NCI-H1417 treated with DMSO at 0.1 percent for 48 hours (cell line): ENCODE results near the gene TSKS.
"Not testable (repeated sequence)": the region's sequence is repeated elsewhere in the genome, so short reads cannot be mapped to it uniquely, and the experiment has no call there.

ENCODE experiments used
- DNase-seq: peaks from one replicate; lab custom pipeline; 2025; lab: John Stamatoyannopoulos, UW

Gene TSKS

DNA sequence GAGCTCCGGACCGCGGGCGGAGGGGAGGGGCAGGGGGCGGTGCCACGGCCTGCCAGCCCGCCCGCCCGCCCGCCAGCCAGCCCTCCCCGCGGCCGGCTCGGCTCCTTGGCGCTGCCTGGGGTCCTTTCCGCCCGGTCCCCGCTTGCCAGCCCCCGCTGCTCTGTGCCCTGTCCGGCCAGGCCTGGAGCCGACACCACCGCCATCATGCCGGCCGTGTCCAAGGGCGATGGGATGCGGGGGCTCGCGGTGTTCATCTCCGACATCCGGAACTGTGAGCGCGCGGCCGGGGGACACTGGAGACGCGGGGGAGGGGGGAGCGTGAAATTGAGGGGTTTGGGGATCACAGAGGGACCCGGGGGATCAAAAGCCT, 3.8 kb upstream of the TSKS start, which contains the start of gene AP2A1:
Gene AP2A1 (plus strand): TSS at position 72 of the 370 bp plus-strand sequence. CDS start 133 bp downstream, at position 205.
- DNase-seq: no peak

DNA sequence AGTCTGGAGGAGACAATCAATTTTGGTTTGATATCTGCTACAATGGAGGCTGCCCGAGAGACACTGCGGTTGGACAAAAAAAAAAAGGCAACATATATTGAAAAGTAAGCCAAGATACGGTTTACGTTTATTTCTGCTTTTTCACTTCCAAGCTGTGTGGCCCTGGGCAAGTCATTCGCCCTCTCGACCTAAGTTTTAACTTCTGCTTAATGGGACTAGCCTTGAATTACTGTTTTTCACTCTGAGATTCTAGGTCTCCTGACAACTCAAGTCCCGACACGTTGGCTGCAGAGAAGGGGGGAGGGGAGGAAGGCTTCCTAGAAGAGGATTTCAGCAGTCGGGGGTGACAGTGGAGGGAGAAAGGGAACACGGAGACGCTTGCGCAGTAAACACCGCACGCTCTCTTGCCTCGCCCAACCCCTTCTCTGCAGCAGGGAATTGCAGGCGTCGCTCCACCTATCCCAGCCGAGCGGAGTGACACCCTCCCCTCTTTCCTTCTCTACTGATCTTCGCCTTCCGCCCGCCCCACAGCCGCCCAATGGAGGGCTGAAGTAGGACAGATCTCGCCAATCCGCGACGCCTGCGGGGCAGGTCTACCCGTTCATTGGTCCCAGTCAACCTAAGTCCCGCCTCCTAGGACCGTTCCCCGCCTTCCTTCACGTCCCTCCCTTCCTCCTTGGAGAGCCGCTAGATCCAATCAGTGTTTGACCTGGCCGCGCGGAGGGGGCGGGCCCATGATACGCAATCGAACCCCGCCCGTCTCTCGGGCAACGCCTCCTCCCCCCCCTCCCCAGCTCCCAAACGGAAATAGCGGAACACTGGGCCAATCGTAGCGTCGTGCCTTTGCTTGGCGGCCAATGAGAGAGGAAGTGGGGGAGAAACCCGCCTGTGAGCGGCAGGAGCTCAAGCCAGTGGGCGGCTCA, 3.2 kb upstream of the TSKS start:
- peak; percentile 98 for DNase-seq

DNA sequence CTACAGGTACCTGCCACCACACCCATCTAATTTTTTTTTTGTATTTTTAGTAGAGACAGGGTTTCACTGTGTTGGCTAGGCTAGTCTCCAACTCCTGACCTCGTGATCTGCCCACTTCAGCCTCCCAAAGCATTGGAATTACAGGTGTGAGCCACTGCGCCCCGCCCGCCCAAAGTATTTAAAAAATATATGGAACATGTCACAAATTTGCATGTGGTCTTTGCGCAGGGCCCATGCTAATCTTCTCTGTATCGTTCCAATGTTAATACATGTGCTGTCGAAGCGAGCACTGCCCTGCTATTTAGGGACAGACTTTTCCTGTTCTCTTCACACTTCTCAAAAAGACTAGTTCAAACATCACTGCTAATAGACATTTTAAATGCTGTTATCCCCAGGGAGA, 1.2 kb upstream of the TSKS start:
- DNase-seq: no peak

DNA sequence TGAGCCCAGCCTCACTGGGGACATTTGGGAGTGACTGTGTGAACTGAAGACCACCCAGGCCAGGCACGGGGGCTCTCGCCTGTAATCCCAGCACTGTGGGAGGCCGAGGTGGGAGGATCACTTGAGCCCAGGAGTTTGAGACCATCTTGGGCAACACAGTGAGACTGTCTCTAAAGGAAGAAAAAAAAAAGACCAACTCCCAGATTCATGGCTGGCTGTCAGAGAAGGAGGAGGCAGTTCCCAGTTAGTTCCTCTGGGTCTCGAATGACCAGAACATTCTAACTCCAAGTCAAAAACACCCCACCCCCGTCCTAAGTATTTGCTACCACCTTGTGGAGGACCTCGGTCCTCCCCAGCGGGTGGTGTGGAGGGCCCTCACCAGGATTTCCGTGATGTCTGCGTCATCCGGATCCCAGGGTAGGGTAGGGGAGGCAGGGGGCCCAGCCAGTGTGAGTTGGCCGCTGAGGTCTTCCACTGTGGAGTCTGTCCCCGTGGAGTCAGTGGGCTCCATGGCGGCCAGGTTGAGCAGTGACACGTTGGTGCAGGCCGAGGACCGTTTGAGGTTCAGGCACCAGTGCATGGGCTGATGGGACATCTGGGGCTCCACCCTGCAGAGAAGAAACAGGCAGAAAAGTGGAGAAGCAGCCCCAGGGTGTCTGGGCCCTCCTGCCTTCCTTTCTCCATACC, 1.3 kb downstream of the TSKS start:
- no peak for DNase-seq

DNA sequence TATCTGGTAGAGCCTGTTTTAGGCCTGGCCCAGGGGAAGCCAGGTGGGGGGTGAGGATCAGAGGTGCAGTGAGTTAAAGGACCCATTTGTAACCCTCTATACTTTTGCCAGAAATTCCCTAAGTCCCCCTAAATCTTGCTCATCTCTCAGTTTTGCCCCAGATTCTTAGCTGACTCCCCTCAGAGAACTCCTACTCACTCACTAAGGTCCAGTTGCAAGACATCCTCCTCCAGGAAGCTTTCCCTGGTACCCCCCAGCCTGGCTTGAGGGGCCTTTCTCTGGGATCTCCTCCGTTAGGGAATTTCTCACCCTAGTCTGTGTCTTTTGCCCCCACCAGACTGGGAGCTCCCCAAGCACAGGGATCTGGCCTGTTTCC, 1.9 kb downstream of the TSKS start:
- no peak for DNase-seq

DNA sequence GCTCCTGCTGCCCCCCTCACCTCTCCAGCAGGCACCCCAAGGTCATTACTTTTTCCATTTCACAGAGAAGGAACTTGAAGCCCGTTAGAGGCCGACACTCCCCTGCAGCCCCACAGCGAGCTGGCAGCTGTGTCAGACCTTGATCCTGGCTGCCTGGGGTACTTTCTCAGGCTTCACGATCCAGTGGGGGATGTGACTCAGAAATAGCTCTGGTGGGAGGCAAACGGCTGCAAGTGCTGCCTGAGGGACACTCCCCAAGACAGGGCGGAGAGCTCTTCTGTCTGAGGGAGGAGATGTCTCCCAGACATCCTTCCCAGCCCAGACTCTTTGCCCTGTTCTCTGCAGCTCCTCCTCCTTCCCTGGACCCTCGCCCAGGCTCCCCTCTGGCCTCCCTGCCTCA, 4.8 kb downstream of the TSKS start:
- DNase-seq: no peak

DNA sequence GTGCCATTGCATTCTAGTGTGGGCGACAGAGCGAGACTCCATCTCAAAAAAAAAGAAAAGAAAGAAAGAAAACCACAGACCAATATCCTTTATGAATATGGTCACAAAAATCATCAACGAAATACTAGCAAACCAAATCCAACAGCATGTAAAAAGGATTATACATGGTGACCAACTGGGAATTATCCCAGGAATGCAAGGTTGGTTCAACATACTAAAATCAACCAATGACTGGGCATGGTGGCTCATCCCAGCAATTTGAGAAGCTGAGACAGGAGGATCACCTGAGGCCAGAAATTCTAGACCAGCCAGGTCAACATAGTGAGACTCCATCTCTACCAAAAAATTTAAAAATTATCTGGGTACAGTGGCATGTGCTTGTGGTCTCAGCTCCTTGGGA, 7.2 kb downstream of the TSKS start:
- no peak for DNase-seq

DNA sequence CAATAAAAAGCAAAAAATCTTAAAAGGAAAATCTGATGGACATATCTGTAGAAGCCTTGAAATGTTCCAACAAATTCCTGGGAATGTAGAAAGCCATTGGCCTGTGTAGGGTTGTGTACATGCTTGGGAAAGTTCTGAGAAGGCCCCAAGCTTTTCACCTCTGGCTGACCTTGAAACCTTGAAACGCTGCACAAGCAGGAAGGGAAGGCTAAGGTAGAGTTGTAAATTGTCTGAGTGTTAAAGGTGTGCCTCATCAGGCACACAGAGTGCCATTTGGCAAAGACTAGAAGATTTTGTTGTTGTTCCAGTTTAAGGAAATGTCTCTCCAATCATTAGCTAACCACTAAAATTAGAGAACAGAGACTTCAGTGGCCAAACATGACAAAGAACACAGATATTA, 10.4 kb downstream of the TSKS start:
- no peak for DNase-seq

DNA sequence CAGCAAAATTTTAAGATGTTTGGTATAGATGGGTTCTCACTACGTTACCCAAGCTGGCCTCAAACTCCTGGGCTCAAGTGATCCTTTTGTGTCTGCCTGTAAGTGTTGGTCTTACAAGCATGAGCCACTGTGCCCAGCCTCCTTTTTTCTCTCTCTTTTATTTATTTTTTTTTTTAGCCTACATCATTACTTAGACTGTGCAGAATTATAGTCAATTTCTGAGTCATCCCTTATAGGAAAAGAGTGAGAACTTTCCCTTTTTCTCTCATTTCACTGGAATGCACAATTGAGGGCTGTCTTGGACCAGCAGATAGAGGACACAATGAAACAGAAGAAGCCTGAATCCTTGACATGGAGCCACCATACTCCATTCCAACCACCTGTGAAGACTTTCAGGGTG, 13.3 kb downstream of the TSKS start:
- no peak for DNase-seq

DNA sequence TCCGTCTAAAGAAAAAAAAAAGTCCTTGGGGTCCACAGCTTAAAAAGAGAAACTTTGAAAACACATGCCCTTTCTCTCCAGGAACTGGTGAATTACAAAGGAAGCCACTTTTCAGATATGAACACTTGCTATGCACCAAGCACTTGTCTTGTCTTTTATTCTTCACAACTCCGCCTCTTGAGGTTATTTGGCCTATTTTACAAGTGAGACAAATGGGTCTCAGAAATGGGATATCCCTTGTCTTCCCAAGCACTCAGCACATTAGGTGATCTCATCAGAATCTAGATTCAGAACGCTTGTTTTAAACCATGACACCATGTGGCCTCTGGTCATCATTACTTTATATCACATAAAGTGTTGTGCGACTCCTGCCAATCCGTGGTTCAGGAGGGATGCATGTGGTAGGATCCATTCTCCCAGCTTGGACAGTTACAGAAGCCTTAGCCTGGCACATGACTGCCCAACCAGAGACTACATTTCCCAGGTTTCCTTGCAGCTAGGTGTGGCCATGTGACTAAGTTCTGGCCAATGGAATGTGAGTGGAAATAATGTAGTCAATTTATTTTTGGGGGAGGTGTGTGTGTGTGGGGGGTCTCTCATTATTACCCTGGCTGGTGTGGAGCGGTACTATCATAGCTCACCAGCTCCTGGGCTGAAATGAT, 13.9 kb downstream of the TSKS start:
- DNase-seq: no peak

DNA sequence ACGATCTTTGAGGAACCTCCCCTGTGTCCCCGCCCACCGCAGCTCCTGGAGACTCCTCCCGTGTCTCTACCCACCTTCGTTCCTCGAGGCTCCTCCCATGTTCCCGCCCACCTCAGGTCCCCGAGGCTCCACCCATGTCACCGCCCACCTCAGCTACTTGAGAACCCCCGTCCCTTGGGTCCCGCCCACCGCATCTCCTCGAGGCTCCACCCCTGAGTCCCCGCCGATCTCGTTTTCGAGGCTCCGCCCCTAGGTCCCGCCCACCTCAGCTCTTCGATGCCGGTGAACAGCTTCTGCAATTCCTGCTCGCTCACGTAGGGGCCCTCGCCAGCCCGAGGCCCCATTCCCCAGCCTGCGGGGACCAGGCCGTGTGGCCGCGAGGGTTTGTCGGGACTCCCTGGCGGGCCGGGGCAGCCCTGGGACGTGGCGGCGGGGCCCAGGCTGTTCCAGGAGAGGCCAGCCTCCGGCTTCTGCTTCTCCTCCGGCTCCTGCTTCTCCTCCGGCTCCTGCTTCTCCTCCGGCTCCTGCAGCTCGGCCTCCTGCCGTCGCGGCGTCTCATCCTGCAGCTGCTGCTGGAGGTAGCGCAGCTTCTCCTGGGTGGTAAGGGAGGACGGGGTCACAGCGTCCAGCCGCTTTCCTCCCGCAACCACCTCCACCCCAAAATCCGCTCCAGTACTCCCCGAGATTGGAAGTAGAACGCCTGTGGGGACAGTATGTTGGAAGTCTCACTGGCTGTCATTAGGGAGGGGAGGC, 16.7 kb downstream of the TSKS start:
- DNase-seq: no peak

DNA sequence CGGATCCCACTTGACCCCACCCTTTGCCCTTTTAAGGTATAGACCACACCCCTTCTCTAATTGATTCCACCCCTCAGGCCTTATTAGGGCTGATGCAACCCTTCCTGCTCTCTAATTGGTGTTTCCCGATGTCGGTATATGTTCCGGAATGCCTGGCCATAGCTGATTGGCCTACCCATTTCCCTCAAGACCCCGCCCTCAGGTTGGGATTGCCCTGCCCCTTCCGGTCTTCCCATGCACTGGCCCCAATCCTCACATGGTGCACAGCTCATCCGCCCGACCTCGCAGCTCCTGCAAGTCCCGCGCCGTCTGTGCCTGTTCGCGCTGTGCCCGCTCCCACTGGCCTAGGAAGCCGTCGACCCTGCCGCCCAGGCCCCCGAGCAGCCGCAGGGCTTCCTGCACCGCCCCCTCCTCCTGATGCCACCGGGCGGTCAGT, 18.1 kb downstream of the TSKS start:
- no peak for DNase-seq

DNA sequence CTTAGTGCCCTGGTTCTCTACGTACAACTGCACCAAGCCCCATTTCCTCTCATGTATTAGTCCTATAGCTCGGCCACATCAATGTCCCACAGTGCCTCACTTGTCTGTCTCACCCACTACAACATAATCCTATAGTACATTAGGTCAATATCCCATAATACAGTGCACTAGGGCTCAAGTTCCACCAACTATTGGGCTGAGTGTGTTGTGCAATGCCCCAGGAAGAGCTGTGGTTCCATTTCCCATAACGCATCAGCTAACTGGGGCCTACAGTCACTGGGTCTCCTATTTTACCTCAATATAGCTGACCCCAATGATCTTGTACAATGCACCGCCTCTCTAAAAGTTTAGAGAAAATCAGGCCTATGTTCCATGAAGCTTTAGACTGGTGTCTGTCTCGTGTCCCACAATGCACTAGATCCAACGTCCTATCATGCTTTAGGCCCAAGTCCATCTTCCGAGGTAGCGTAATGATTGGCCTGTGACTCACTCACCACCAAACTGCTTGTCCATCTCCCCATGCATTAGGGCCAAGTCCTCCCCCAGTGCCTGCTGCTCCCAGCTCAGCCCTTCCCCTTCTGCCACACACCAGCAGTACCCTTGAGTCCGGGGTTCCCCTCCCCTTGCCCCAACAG, 21.8 kb downstream of the TSKS start:
- no peak for DNase-seq

DNA sequence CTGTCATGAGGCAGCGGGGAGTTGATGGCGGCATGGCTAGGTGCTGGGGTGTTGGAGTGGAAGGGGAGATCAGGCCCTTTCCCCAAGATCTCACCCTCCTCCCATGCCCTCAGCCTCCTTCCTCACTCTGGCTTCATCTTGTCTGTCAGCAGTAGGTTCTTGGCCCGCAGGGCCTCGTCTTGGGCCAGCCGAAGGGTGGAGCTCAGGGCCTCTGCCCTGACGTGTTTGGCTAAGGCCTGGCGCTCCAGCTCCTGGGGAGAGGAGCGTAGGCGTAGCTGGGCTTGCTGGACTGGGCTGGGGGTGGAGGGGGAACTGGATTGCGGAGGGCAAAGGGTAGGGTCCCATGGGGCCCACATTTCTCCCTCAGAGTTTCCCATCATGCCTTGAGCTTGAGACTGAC, 23.2 kb downstream of the TSKS start:
- DNase-seq: no peak

DNA sequence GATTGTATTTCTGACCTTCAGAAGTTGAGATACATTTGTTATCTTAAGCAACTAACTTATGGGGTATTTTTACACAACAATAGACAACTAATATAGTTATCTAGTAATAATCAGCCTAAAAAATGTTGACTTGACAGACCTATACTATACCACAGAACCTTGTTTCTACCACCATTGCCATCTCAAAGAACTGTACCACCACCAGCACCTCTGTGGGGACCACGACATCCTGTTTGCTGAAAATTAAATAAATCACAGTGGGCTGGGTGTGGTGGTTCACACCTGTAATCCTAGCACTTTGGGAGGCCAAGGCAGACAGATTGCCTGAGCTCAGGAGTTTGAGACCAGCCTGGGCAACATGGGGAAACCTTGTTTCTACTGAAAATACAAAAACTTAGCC, 24.0 kb downstream of the TSKS start:
- no peak for DNase-seq

DNA sequence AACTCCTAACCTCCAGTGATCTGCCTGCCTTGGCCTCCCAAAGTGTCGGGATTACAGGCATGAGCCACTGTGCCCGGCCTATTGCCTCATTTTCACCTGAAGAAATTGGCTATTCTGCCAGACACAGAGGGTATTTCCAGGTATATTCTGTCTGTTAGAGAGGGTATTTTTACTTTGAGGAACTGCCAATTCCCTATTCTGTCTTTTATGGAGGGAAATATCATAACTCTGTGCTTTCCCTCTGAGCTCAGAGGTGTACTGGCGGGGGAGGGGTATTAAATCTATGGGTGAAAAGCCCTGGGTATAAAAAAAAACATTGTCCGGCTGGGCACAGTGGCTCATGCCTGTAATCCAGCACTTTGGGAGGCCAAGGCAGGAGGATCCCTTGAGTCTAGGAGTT, 24.8 kb downstream of the TSKS start:
- DNase-seq: no peak

DNA sequence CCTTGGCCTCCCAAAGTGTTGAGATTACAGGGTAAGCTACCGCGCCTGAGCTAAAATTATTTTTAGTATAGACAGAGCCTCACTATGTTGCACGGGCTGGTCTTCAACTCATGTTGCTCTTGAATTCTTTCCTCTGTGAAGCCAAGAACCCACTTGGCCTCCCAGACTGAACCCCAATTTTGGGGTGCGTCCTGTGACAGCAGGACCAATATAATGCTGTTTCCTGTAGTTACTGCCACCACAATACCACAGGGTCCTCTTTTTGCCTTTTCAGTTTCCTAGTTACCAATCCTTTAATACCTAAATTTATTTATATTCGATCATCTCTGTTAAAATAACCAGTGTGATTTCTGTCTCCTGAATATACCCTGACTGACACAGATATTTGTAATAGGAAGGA, 32.9 kb downstream of the TSKS start:
- DNase-seq: no peak

DNA sequence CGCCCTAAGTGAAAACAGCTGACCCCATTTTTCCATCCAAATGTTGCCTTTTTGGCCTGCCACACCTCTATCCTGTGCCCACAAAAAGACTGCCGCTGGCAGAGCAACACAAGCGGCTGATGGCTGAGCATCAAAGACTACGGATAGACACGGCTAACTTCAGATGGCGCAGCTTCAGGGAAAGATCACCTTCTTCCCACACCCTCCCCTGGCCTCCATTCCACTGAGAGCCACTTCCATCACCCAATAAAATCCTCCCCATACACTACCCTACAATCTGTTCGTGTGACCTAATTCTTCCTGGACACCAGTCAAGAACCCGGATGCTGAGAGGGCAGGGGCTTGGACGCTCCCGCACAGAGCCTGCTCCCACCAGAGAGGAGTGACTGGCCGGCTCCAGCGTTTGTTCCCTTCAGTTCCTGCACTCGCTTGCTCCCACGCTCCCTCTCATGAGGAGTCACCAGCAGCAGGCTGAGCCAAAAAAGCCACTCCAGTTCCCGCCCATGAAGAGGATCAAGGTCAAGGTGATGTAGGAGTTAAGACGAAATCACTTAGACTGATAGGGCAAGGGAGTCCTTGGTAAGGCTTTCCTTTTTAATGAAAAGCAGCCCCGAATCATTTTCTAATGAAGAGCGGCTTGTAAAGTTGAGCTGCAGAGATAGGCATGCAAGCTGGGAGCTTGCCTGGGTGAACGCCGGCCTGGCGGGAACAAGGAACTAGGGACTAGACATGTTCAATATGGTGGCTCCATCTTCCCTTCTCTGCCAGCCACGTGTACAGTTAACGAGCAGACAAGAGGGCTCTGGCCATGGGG, 35.7 kb downstream of the TSKS start:
- DNase-seq: no peak

DNA sequence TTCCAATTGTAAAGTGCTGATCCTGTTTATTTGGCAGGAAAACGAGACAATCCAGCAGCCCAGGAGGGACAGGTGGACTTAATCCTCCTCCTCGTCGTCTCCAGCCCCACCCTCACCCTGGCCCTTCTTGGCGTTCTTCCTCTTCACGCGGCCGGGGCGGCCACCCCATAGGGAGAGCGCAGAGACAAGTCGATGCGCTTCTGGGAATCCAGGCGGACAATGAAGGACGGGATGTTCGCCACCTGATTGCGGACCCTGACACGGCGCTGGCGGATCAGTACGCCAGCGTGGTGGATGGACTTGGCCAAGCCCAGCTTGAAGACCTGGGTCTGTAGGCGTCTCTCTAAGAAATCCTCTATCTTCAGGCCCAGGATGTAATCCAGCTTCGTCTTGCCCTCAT, 43.7 kb downstream of the TSKS start:
- not testable (repeated sequence) for DNase-seq

DNA sequence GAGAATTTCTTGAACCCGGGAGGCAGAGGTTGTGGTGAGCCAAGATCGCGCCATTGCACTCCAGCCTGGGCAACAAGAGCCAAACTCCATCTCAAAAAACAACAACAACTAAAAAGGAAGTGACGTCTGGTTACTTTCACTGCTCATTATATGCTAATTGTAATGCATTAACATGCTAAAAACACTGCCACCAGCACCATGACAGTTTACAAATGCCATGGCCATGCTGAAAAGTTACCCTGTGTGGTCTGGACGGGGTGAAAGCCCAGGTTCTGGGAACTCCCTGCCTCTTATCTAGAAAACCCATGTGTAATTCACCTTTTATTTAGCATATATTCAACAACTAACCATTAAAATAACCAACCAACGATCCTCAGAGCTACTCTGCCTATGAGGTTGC, 44.1 kb downstream of the TSKS start:
- no peak for DNase-seq

DNA sequence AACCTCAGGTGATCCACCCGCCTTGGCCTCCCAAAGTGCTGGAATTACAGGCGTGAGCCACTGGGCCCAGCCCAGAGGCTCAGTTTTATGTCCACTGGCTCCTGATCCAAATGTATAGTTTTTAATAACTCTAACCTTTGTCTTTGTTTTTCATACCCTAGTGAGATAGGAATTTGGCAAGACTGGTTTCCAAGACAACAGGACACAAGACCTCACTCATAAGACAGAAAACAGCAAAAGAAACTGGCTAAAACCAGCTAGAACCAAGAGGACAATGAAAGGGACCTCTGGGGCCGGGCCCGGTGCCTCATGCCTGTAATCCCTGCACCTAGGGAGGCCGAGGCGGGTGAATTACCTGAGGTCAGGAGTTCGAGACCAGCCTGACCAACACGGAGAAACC, 44.6 kb downstream of the TSKS start:
- DNase-seq: no peak
